ENCODE results near the gene PLCB1. TPM values are rescaled to one million over a fixed set of nuclear protein-coding genes. Genes with fewer than 3 reads are reported as not detected.

Gene PLCB1
- total RNA-seq, 2 experiments from 2014 or later: 0.63 to 1.5 TPM

DNA sequence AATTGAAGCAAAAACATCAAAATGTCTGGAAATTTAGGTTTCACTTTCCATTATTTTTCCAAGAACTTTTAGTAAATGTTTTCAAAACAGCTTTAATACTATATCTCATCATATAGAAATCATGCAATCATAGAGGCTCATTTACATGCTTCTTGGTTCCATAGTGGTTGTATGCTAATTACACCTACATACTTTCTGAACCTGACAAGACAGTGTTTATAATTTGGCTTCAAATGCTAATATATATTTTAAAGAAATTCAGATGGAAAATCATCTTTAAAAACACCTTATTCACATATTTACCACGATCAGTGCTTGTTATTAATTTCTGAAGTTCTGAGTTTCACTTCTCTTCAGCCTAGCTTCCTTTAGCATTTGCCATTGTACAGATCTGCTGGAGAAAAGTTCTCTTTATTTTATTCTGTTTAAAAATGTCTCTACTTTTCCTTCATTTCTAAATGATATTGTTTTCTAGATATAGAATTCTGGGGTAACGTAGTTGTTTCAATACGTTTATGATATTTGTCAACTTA lies 89.9 kb downstream of the PLCB1 start:
- Mint-ChIP-seq H3K27ac (no peak overlapping the region), H3K4me1 (ENCODE audit: low read depth) (peaks cover 7% of the 10 kb centered on the region), H3K36me3 (ENCODE audit: low read depth) (no peaks in the 10 kb centered on the region), H3K4me3 (no peak overlapping the region), H3K27me3 (ENCODE audit: low read depth) (no peaks in the 10 kb centered on the region), H3K9me3 (ENCODE audit: insufficient read depth) (no peaks in the 10 kb centered on the region)
- no peak for DNase-seq
- ChIA-PET CTCF (interaction anchor here (1.3 kb wide), 1 partner anchor 90 kb away, joined by 3 read pairs; no protein-coding TSS in a partner anchor), POLR2A (no interaction called here)
- ATAC-seq: no peak

DNA sequence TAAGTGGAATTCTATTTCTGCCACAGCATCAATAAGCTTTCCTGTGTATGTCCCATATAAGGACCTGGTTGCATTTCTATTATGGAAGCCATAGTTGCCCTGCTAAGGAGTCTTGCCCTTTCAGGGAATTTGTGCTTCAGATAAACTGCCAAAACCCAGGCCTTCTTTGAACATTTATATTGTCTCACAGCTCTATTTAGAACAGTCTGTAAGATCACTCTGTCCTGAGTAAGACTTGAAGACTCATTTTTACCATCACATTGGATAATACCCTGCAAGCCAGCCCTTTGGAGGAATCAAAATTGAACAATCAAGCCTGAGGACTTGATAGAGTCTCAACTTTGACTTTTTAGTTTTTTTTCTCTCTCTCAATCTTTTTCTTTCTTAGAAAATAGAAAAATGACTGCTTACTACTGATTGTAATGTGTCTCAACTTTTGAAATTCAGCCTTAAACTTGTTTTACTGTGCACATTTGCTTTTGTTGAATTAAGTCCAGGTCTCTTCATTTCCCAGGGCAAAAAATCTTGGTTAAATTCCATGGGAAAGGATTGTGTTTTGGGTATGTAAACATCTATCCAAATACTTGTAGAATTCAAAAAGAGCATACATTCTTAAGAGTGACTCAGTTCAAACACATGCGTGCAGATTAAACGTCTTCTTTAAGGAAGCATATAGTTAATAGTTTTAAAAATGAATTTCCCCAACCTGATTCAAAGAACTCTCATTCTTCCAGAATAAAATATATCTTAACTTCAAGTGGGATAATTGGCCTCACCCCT lies 91.2 kb downstream of the PLCB1 start:
- ChIA-PET POLR2A (no interaction called here), CTCF (no interaction called here)
- ATAC-seq (no peak), DNase-seq (no peak)
- Mint-ChIP-seq H3K36me3 (ENCODE audit: low read depth) (no peaks in the 10 kb centered on the region), H3K4me1 (ENCODE audit: low read depth) (no peaks in the 10 kb centered on the region), H3K27ac (no peak overlapping the region), H3K4me3 (no peak overlapping the region), H3K27me3 (ENCODE audit: low read depth) (no peaks in the 10 kb centered on the region), H3K9me3 (ENCODE audit: insufficient read depth) (no peaks in the 10 kb centered on the region)

DNA sequence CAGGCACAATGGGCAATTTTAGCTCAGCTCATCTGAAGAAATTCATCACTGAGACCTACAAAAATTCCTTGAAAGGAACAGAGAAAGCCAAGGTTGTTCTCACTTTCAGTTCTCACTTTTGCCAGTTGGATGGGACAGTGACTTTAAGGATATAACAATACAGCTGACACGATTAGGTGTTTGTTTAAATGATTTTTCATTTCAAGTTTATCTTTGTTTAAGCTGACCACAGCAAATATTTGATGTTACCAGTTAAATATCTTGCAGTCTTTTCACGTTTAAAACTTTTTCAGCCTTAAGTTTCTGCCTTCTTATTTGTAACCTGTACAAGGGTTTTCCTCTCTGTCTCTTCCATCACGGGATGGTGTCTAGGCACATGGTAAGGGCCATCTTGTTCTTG lies 93.6 kb downstream of the PLCB1 start:
- H3K4me1 Mint-ChIP-seq (ENCODE audit: low read depth): no peaks in the 10 kb centered on the region
- DNase-seq (no peak), ATAC-seq (no peak)
- H3K36me3 Mint-ChIP-seq (ENCODE audit: low read depth): no peaks in the 10 kb centered on the region
- ChIA-PET POLR2A (interaction anchor here (0.6 kb wide), 1 partner anchor 98 kb away, joined by 4 read pairs; no protein-coding TSS in a partner anchor), CTCF (no interaction called here)
- no peaks in the 10 kb centered on the region for H3K27me3 Mint-ChIP-seq (ENCODE audit: low read depth)
- H3K9me3 Mint-ChIP-seq (ENCODE audit: insufficient read depth): no peaks in the 10 kb centered on the region
- no peak overlapping the region for H3K27ac Mint-ChIP-seq
- no peak overlapping the region for H3K4me3 Mint-ChIP-seq

DNA sequence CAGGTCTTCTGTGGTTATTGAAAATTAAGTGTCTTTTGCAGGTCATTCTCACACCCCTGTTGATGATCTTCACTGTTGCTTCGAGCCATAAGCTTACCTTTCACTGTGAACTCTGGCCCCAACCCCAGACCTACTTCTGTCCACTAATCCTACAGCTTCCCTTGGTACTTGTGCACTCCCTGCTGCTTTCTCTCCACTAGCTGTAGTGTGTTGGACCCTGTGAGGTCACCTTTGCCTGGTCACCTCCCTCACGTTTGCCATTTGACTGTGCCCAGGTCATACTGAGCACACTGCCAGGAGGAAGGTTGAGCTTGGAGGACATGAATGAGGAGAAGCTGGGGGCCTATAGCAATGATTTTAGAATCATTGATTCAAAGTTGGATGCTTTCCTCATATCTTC lies 94.0 kb downstream of the PLCB1 start:
- Mint-ChIP-seq H3K36me3 (ENCODE audit: low read depth) (no peaks in the 10 kb centered on the region), H3K27ac (no peak overlapping the region), H3K9me3 (ENCODE audit: insufficient read depth) (no peaks in the 10 kb centered on the region), H3K4me1 (ENCODE audit: low read depth) (no peaks in the 10 kb centered on the region), H3K4me3 (no peak overlapping the region), H3K27me3 (ENCODE audit: low read depth) (peaks cover 3% of the 10 kb centered on the region)
- CTCF ChIA-PET: no interaction called here
- ATAC-seq: no peak
- DNase-seq: no peak
- POLR2A ChIA-PET: interaction anchor here (0.6 kb wide), 1 partner anchor 98 kb away, joined by 4 read pairs; no protein-coding TSS in a partner anchor

DNA sequence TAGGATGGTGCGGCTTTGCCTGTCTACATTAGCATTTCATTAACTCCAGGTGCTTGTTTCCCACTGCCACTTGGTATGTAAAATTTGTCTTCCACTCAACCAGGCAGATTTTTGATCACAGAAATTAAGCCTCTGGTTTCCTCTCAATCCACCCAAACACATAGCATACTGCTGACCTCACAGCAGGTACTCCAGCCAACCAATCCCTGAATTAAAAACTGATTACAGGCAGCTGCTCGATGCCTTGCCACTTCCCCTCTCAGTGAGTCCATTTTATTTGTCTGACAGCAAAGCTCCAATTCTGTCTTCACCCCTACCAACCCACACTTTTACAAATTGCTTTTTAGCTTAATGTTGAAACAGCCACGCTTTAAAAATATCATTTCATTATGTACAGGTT lies 95.2 kb downstream of the PLCB1 start:
- H3K4me1 Mint-ChIP-seq (ENCODE audit: low read depth): no peaks in the 10 kb centered on the region
- ChIA-PET CTCF (no interaction called here), POLR2A (interaction anchor here (0.7 kb wide), 1 partner anchor 34 kb away, joined by 3 read pairs; no protein-coding TSS in a partner anchor)
- H3K27me3 Mint-ChIP-seq (ENCODE audit: low read depth): peaks cover 3% of the 10 kb centered on the region
- no peak for ATAC-seq
- no peaks in the 10 kb centered on the region for H3K9me3 Mint-ChIP-seq (ENCODE audit: insufficient read depth)
- no peak overlapping the region for H3K4me3 Mint-ChIP-seq
- H3K36me3 Mint-ChIP-seq (ENCODE audit: low read depth): no peaks in the 10 kb centered on the region
- H3K27ac Mint-ChIP-seq: no peak overlapping the region
- no peak for DNase-seq

DNA sequence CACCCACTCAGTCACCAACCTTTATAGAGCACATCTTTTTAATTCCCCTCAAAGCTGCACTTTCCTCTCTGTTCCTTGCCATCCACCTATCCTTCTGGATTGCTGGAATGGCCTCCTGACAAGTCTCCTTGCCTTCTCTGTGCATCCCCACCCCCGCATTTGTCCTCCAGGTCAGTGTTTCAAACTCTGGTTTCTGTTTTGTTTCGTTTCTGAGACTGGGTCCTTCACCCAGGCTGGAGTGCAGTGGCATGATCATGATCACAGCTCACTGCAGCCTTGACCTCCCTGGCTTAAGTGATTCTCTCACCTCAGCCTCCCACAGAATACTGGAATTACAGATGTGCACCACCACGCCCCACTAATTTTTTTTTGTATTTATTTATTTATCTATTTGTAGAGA lies 96.2 kb downstream of the PLCB1 start:
- H3K4me3 Mint-ChIP-seq: no peak overlapping the region
- no peak for DNase-seq
- no peaks in the 10 kb centered on the region for H3K36me3 Mint-ChIP-seq (ENCODE audit: low read depth)
- H3K4me1 Mint-ChIP-seq (ENCODE audit: low read depth): no peaks in the 10 kb centered on the region
- no peak overlapping the region for H3K27ac Mint-ChIP-seq
- no peaks in the 10 kb centered on the region for H3K9me3 Mint-ChIP-seq (ENCODE audit: insufficient read depth)
- peaks cover 3% of the 10 kb centered on the region for H3K27me3 Mint-ChIP-seq (ENCODE audit: low read depth)
- ChIA-PET POLR2A (no interaction called here), CTCF (no interaction called here)
- no peak for ATAC-seq

DNA sequence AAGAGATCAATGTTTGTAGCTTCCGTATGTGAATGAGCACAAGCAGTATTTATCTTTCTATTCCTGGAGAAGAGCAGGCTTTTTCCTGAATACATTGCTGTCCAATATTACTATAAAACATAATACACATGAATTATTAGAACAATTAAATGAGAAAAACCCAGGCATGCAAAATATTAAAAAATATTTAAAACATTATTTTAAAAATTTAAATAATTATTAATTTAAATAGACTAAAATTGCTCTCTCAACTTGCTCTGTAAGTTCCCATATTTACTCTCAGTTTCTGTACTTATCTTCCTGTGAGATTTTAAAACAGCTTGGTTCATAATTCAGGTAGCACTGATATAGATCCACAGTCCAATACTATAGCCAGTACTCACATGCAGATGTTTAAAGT lies 97.0 kb downstream of the PLCB1 start:
- H3K4me3 Mint-ChIP-seq: no peak overlapping the region
- ChIA-PET POLR2A (no interaction called here), CTCF (no interaction called here)
- no peaks in the 10 kb centered on the region for H3K36me3 Mint-ChIP-seq (ENCODE audit: low read depth)
- DNase-seq (no peak), ATAC-seq (no peak)
- no peaks in the 10 kb centered on the region for H3K9me3 Mint-ChIP-seq (ENCODE audit: insufficient read depth)
- H3K4me1 Mint-ChIP-seq (ENCODE audit: low read depth): no peaks in the 10 kb centered on the region
- H3K27me3 Mint-ChIP-seq (ENCODE audit: low read depth): peaks cover 3% of the 10 kb centered on the region
- H3K27ac Mint-ChIP-seq: no peak overlapping the region

DNA sequence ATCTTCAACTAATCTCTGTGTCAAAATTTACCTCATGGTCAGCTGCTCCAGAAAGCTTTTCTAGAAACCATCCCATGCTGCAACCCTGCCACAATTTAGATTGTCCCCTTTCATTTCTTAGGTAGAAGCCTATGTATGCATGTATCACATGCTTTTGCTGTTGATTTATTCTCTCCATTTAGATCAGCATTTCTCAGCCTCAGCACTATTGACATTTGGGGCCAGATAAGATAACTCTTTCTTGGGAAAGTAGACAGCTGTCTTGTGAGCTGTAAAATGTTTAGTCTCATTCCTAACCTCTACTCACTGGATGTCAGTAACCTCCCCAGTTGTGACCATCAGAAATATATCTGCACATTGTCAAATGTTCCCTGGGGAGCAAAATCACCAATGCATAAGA lies 99.0 kb downstream of the PLCB1 start:
- ATAC-seq (no peak), DNase-seq (no peak)
- Mint-ChIP-seq H3K36me3 (ENCODE audit: low read depth) (no peaks in the 10 kb centered on the region), H3K27me3 (ENCODE audit: low read depth) (peaks cover 3% of the 10 kb centered on the region), H3K9me3 (ENCODE audit: insufficient read depth) (no peaks in the 10 kb centered on the region), H3K4me3 (no peak overlapping the region), H3K27ac (no peak overlapping the region), H3K4me1 (ENCODE audit: low read depth) (no peaks in the 10 kb centered on the region)
- ChIA-PET CTCF (no interaction called here), POLR2A (no interaction called here)

DNA sequence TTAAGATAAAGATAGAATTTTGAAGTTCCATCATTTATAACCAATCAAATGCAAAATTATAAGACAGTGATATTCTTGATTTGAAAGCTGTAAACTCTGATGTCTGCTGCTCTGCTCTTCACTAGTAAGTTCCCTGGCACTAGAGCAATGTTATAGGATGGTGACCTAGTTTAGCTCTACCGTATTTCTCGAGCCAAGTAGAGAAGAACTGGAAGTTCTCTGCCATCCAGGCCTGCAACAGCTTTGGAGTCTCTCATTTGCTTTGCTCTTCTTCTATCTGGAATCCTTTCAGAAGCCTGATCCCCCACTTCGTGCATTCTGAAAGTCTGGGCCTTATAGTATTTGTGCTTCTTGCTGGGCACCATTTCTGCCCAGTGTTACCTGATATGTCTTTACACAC lies 100.3 kb downstream of the PLCB1 start:
- Mint-ChIP-seq H3K4me3 (no peak overlapping the region), H3K9me3 (ENCODE audit: insufficient read depth) (no peaks in the 10 kb centered on the region), H3K27me3 (ENCODE audit: low read depth) (peaks cover 3% of the 10 kb centered on the region), H3K36me3 (ENCODE audit: low read depth) (no peaks in the 10 kb centered on the region), H3K4me1 (ENCODE audit: low read depth) (no peaks in the 10 kb centered on the region), H3K27ac (no peak overlapping the region)
- POLR2A ChIA-PET: no interaction called here
- ATAC-seq (no peak), DNase-seq (no peak)
- CTCF ChIA-PET: no interaction called here

DNA sequence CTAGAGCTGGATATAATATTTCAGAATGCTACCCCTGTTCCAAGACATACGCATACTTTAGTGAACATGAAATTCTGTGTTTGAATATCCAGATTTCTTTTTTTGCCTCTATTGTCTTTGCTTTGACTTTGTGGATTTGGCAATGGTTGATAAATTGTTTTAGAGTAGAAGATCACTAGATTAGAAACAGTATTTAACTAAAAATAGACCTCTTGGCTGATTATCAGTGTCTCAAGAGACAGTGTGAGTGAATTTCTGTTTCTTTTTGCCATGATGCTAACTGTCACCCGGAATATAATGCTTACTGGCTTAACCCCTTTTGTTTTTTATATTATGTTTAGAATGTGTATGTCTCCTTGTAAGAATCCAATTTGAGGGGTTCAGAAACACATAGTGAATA lies 102.5 kb downstream of the PLCB1 start:
- no peak for DNase-seq
- CTCF ChIA-PET: no interaction called here
- no peaks in the 10 kb centered on the region for H3K36me3 Mint-ChIP-seq (ENCODE audit: low read depth)
- POLR2A ChIA-PET: no interaction called here
- H3K4me3 Mint-ChIP-seq: no peak overlapping the region
- no peaks in the 10 kb centered on the region for H3K4me1 Mint-ChIP-seq (ENCODE audit: low read depth)
- H3K27ac Mint-ChIP-seq: no peak overlapping the region
- no peaks in the 10 kb centered on the region for H3K9me3 Mint-ChIP-seq (ENCODE audit: insufficient read depth)
- ATAC-seq: no peak
- H3K27me3 Mint-ChIP-seq (ENCODE audit: low read depth): peaks cover 3% of the 10 kb centered on the region

DNA sequence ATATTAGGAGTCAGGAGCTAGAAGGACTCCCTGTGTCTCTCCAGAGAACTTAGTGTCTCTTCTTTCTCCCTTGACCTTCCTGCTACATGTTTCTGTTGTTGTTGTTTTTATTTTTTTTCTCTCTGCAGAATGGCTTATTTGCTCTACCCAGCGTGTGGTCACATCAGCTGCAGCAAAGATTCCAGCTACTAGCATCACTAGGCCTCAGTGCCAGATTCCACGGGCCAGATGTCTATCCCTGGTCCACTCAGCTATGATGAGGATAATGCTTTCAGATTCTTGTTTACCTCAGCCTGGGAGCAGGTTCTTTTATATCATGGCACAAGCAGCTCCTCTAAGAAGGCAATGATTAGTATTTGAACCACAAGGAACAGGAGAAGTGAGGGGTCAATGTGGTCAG lies 110.0 kb downstream of the PLCB1 start:
- ChIA-PET CTCF (no interaction called here), POLR2A (no interaction called here)
- H3K4me1 Mint-ChIP-seq (ENCODE audit: low read depth): no peaks in the 10 kb centered on the region
- H3K27ac Mint-ChIP-seq: no peak overlapping the region
- no peaks in the 10 kb centered on the region for H3K9me3 Mint-ChIP-seq (ENCODE audit: insufficient read depth)
- DNase-seq (no peak), ATAC-seq (no peak)
- no peaks in the 10 kb centered on the region for H3K36me3 Mint-ChIP-seq (ENCODE audit: low read depth)
- H3K4me3 Mint-ChIP-seq: no peak overlapping the region
- H3K27me3 Mint-ChIP-seq (ENCODE audit: low read depth): no peaks in the 10 kb centered on the region

DNA sequence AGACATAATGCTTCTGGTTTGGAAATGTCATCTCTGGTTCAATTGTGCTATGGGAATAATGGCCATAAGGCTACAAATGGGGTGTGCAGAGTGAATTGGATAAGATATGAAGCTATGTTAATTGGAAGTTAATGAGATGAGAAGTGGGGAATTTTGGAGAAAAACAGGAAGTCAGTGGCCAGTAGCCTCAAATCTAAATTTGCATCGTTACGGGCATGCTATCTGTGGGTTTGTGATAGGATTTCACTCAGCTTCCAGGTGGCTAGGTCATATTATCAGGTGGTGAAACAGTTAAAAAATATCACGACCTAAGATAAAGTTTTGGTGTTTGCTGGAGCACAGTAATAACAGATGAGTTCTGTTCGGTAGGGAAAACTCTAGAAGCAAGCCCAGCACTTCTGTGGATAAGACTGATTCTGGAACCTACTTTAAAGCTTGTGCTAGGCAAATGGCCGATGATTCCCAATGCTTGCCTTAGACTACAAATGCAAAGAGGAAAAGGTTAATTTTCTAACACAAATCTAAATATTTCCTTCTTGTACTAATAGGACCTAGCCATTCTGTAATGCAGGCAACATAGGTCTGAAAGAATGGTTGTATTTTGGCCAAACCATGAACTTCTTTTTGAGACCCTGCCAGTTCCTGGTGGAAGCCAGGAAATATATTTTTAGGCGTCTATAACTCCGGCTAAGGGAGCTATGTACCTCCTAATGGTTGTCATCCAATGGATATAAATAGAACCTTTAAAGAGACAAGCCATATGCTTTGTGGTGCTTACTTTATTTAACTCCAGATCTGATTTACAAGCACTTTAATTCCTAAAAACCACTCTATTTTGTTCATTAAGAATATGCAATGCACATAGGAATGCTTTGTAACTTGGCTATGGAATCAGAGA lies 111.0 kb downstream of the PLCB1 start:
- no peak for DNase-seq
- no peak overlapping the region for H3K4me3 Mint-ChIP-seq
- no peaks in the 10 kb centered on the region for H3K9me3 Mint-ChIP-seq (ENCODE audit: insufficient read depth)
- no peaks in the 10 kb centered on the region for H3K27me3 Mint-ChIP-seq (ENCODE audit: low read depth)
- no peak overlapping the region for H3K27ac Mint-ChIP-seq
- ChIA-PET CTCF (no interaction called here), POLR2A (no interaction called here)
- H3K36me3 Mint-ChIP-seq (ENCODE audit: low read depth): no peaks in the 10 kb centered on the region
- no peak for ATAC-seq
- H3K4me1 Mint-ChIP-seq (ENCODE audit: low read depth): no peaks in the 10 kb centered on the region

Data from activated CD8-positive, alpha-beta T cell treated with anti-CD3 and anti-CD28 coated beads, Interleukin-2, amount 10 ng/mL, durations not matched to agents 7 days and 5 days (primary cell).